ENCODE results near the gene NFIB.

The NFIB gene

DNA sequence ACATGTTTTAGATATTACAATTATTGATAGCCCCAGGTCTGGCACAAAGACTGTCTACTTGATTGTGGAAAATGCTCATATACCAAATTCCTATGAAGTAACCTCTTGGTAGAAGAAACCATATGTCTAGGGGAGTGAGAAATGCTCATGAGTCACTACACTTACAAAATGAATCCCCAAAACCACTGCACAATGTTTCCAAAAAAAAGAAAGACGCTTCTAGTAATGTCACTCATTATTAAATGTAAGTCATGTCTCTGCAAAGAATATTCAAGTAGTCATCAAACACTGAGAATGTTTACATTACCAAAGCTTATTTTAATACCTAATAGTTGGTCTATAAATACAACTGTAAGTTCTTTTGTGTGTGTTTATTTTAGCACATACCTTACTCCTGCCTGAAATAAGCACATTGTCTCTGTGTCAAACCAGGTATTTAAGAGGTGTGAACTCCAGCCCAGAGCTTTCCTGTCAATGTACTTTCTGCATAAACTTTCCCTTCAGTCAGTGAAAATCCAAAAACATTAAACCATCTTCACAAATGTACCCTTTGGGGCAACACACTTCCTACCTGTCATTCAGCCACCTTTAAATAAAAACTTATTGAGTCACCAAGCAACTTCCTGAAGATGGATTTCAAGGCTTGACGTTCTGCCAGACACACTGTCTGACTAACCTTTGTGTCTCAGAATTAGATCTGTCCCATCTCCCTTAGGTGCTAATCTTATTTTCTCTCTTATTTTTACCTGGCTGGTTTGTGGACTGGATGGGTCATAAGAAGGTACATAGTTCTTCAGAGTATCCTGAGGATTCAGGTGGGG, 194.0 kb downstream of the NFIB start:
- no peak for DNase-seq (ENCODE audit: extremely low read depth, low read depth)
- no peak overlapping the region for H3K4me3 ChIP-seq (replicated peaks; ENCODE audit: low read depth, low read length)
- TF ChIP-seq CTCF (IDR thresholded peaks at IDR 0.05; ENCODE audit: low read depth, low read length, missing control alignments) = no peak

GRCh38 chr9:14112226-14112625, 201.7 kb downstream of the NFIB start:
- H3K4me3 ChIP-seq (replicated peaks; ENCODE audit: low read depth, low read length) = no peak overlapping the region
- TF ChIP-seq CTCF (IDR thresholded peaks at IDR 0.05; ENCODE audit: low read depth, low read length, missing control alignments) = no peak
- no peak for DNase-seq (ENCODE audit: extremely low read depth, low read depth)

DNA sequence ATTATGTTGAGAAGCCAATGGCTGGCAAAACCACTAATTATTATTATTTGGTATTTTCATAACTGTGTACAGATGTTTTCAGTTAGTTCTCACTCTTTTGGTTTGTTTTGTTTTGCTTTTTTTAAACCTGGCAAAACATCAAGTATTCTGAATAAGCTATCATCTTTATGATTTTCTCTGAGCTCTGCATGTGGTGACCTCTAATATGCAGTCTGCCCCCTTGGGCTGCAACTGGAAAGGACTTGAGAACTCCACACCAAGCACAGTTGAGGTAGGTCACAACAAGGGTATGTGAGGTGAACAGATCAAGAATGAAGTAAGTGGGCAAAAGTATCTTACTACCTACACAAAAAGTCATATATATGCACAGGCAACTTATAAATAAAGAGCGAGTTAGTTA, 202.2 kb downstream of the NFIB start:
- no peak overlapping the region for H3K4me3 ChIP-seq (replicated peaks; ENCODE audit: low read depth, low read length)
- no peak for TF ChIP-seq CTCF (IDR thresholded peaks at IDR 0.05; ENCODE audit: low read depth, low read length, missing control alignments)
- DNase-seq (ENCODE audit: extremely low read depth, low read depth) = no peak

- H3K4me3 ChIP-seq (replicated peaks; ENCODE audit: low read depth, low read length) = no peak overlapping the region
- no peak for TF ChIP-seq CTCF (IDR thresholded peaks at IDR 0.05; ENCODE audit: low read depth, low read length, missing control alignments)
- DNase-seq (ENCODE audit: extremely low read depth, low read depth) = no peak
Measured at GRCh38 chr9:14107977-14108376, 206.0 kb downstream of the NFIB start.

GRCh38 chr9:14107495-14107894, 206.4 kb downstream of the NFIB start:
- TF ChIP-seq CTCF (IDR thresholded peaks at IDR 0.05; ENCODE audit: low read depth, low read length, missing control alignments) = no peak
- H3K4me3 ChIP-seq (replicated peaks; ENCODE audit: low read depth, low read length) = no peak overlapping the region
- no peak for DNase-seq (ENCODE audit: extremely low read depth, low read depth)

GRCh38 chr9:14106699-14107098, 207.2 kb downstream of the NFIB start:
- H3K4me3 ChIP-seq (replicated peaks; ENCODE audit: low read depth, low read length) = no peak overlapping the region
- TF ChIP-seq CTCF (IDR thresholded peaks at IDR 0.05; ENCODE audit: low read depth, low read length, missing control alignments) = no peak
- no peak for DNase-seq (ENCODE audit: extremely low read depth, low read depth)

DNA sequence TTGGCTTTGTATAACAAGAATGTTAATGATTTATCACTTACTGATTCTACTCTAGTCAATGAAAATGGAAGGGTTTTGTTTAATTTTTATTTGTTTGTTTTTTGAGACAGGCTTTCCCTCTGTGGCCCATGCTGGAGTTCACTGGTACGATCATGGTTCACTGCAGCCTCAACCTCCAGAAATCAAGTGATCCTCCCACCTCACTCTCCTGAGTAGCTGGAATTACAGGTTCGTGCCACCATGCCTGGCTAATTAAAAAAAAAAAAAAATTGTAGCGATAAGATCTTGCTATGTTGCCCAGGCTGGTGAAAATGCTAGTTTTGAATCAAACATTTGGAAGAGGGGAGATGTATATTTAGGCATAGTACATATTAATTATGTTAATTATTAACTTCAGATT, 209.4 kb downstream of the NFIB start:
- H3K4me3 ChIP-seq (replicated peaks; ENCODE audit: low read depth, low read length) = no peak overlapping the region
- TF ChIP-seq CTCF (IDR thresholded peaks at IDR 0.05; ENCODE audit: low read depth, low read length, missing control alignments) = no peak
- no peak for DNase-seq (ENCODE audit: extremely low read depth, low read depth)
